Kidney epithelial cell (primary cell): ENCODE data around the gene THEMIS. TPM values are rescaled to one million over a fixed set of nuclear protein-coding genes. Genes with fewer than 3 reads are reported as not detected.

Experiments used
- DNase-seq: peaks from one replicate; pipeline ENCODE4 v3.0.0-alpha.2; 2010; ENCODE audit warnings: low read depth
- H3K27me3 ChIP-seq: 2 replicates; pipeline ENCODE4 v1.6.0; 2011; ENCODE audit warnings: low read length; ENCODE audit not compliant: control insufficient read depth, insufficient read depth
- H3K36me3 ChIP-seq: 2 replicates; pipeline ENCODE4 v1.5.1; 2011; ENCODE audit warnings: low read length; ENCODE audit not compliant: control insufficient read depth, insufficient read depth
- H3K4me3 ChIP-seq: 2 replicates; pipeline ENCODE4 v1.5.1; 2011; ENCODE audit warnings: low read depth, mild to moderate bottlenecking, control low read depth, low read length
- total RNA-seq: library from RNA; depleted of rRNA; stranded (reverse); fragments of >200 nt; gene quantifications from 2 replicates; pipeline ENCODE4 v1.2.3, GENCODE V29; 2015
- TF ChIP-seq, protein P1 (sequence below): IDR thresholded peaks from 2 replicates; pipeline ENCODE4 v1.5.1; 2011; ENCODE audit warnings: mild to moderate bottlenecking, moderate library complexity, low read length, control low read depth, inconsistent platforms; ENCODE audit not compliant: insufficient read depth, poor library complexity, severe bottlenecking

Gene THEMIS
- total RNA-seq, 1 donor from 2014 or later: not detected

DNA sequence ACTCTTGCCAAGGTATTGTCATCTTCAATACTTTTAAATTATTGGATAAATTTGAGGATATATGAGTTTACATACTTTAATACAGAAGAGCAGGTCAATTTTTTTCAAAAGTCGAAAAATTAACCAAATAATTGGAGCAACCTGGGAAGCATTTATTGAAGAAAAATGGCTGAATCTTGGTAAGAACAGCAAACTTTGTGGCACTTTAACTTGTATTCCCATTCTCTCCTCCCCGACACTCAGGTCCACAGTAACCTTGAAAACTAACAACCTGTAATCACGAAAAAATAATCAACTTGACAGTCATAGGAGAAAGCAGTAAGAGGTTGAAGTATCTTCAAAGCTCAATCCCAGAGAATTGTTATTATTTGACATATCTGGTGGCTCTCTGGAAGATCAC lies 55.6 kb downstream of the THEMIS start:
- Histone ChIP-seq H3K27me3 (no peaks in the 10 kb centered on the region), H3K4me3 (no peak overlapping the region), H3K36me3 (no peaks in the 10 kb centered on the region)
- TF ChIP-seq, protein P1, sequence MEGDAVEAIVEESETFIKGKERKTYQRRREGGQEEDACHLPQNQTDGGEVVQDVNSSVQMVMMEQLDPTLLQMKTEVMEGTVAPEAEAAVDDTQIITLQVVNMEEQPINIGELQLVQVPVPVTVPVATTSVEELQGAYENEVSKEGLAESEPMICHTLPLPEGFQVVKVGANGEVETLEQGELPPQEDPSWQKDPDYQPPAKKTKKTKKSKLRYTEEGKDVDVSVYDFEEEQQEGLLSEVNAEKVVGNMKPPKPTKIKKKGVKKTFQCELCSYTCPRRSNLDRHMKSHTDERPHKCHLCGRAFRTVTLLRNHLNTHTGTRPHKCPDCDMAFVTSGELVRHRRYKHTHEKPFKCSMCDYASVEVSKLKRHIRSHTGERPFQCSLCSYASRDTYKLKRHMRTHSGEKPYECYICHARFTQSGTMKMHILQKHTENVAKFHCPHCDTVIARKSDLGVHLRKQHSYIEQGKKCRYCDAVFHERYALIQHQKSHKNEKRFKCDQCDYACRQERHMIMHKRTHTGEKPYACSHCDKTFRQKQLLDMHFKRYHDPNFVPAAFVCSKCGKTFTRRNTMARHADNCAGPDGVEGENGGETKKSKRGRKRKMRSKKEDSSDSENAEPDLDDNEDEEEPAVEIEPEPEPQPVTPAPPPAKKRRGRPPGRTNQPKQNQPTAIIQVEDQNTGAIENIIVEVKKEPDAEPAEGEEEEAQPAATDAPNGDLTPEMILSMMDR: no peak
- DNase-seq: no peak

DNA sequence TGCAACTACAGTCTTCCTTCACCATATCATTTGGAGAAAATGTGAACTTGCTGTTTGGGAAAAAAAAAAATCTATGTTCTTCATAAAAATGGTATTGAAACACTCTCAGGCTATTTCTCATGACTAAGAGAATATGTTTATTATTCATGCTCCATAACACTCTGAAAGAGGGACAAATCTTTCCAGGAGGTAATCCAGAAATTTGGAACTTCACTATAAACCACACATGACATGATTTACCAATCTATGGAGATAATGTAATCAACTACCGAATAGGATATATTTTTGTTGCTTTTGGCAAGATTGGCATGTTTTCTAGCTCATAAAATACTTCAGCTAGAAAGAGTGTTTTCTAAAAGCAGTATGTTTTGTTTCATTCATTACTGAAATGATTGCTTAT lies 56.3 kb downstream of the THEMIS start:
- DNase-seq: no peak
- Histone ChIP-seq H3K27me3 (no peaks in the 10 kb centered on the region), H3K36me3 (no peaks in the 10 kb centered on the region), H3K4me3 (no peak overlapping the region)
- TF ChIP-seq, protein P1: no peak

DNA sequence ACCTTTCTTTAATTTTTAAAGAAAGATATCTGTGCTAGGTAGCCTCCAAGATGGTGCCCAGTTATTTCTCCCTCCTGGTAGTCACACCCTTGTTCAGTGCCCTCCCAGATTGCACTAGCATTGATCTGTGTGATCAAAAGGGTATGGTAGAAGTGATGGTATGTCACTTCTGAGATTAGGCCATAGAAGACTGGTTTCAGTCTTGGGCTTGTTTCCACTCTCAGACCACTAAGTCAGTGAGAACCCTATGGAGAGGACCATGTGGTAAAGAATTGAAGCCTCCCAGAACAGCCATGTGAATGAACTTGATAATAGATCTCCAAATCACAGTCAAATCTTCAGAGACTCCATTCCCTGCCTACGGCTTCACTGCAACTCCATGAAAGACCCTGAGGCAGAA lies 57.3 kb downstream of the THEMIS start:
- no peak for DNase-seq
- Histone ChIP-seq H3K27me3 (no peaks in the 10 kb centered on the region), H3K4me3 (no peak overlapping the region), H3K36me3 (no peaks in the 10 kb centered on the region)
- TF ChIP-seq, protein P1: no peak

DNA sequence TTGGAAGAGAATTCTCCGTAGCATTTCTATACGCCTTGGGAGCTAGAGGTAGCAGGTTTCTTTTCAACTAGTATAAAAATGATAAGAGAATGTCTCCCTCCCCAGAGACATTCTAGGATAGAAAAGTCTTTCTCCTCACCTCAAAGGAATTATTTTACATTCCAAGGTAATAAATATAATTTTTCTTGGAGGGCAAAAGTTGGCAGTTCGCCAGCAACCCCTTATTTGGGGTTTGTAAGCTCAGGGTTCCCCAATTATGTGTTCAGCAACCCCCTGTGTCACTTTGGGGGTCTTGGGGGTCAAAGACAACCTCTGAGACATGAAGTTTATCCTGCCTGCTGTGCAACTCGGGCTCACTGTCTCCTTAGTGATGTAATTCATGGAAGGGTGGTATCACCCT lies 58.3 kb downstream of the THEMIS start:
- H3K36me3 ChIP-seq: no peaks in the 10 kb centered on the region
- H3K27me3 ChIP-seq: no peaks in the 10 kb centered on the region
- TF ChIP-seq, protein P1: no peak
- no peak overlapping the region for H3K4me3 ChIP-seq
- DNase-seq: no peak

DNA sequence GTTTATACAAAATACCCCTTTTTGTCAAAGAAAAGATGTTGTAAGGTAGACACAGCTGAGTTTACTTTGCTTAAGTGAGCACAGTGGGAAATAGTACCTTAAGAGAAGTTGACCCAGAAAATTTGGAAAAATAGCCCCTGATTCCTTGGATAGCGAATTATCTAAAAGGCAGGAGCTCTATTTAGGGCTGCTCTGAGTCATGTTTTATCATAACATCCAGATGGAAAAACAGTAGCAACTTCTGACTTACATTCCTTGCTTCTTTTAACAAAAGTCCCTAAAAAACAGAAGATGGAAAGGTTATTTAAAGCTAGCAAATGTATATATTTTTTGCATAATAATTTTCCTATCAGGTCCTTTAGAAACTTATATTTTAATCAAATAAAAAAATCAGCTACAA lies 59.0 kb downstream of the THEMIS start:
- no peak for DNase-seq
- TF ChIP-seq, protein P1: no peak
- H3K27me3 ChIP-seq: no peaks in the 10 kb centered on the region
- no peak overlapping the region for H3K4me3 ChIP-seq
- H3K36me3 ChIP-seq: no peaks in the 10 kb centered on the region

DNA sequence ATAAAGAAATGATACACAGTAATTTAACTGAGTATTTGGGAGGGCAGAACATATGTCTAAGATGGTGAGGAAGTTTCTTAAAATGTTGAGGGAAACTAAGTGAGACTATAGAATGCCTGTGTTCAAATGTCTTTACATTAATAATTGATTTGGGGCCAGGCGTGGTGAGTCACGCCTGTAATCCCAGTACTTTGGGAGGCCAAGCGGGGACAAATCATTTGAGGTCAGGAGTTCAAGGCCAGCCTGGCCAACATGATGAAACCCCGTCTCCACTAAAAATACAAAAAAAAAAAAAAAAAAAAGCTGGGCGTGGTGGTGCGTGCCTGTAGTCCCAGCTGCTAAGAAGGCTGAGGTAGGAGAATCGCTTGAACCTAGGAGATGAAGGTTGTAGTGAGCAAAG lies 66.7 kb downstream of the THEMIS start:
- Histone ChIP-seq H3K27me3 (no peaks in the 10 kb centered on the region), H3K36me3 (no peaks in the 10 kb centered on the region), H3K4me3 (no peak overlapping the region)
- no peak for DNase-seq
- TF ChIP-seq, protein P1: no peak
